Stimulated activated CD4-positive, alpha-beta T cell treated with anti-CD3 and anti-CD28 coated beads, TNF-alpha, amount 100 ng/mL, for 4 hours (primary cell): Measurements from ENCODE around the gene TNKS1BP1.

Experiments used
- DNase-seq, 3 experiments: peaks; one replicate each; pipeline ENCODE4 v3.0.0-alpha.2; 2020; ENCODE audit warnings: low read depth in 3 of 3

TNKS1BP1 gene

GRCh38 chr11:57254631-57255030 lies 70.1 kb downstream of the TNKS1BP1 start:
- DNase-seq = no peak

- DNase-seq = no peak
Measured at GRCh38 chr11:57251491-57252104, 73.2 kb downstream of the TNKS1BP1 start.

DNA sequence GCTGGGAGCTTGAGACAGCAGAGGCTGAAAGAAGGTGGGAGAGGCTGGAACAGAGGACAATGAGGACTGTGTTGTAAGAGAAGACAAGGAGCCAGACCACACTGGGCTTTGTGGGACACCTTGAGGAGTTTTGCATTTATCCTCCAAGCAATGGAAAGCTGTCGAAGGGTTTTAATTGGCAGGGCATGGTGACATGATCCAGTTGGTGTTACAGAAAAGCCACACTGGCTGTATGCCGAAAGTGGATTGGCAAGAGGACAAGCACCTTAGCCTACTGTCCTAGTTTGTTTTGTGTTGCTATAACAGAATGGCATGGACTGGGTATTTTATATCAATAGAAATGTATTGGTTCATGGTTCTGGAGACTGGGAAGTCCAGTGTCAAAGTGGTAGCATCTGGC lies 73.7 kb downstream of the TNKS1BP1 start:
- DNase-seq = no peak
